ENCODE data around the gene MTCP1.

- TF ChIP-seq, protein P1, sequence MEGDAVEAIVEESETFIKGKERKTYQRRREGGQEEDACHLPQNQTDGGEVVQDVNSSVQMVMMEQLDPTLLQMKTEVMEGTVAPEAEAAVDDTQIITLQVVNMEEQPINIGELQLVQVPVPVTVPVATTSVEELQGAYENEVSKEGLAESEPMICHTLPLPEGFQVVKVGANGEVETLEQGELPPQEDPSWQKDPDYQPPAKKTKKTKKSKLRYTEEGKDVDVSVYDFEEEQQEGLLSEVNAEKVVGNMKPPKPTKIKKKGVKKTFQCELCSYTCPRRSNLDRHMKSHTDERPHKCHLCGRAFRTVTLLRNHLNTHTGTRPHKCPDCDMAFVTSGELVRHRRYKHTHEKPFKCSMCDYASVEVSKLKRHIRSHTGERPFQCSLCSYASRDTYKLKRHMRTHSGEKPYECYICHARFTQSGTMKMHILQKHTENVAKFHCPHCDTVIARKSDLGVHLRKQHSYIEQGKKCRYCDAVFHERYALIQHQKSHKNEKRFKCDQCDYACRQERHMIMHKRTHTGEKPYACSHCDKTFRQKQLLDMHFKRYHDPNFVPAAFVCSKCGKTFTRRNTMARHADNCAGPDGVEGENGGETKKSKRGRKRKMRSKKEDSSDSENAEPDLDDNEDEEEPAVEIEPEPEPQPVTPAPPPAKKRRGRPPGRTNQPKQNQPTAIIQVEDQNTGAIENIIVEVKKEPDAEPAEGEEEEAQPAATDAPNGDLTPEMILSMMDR (conservative IDR thresholded peaks at IDR 0.05; ENCODE audit: low read depth, low read length) = no peak
- no peak for TF ChIP-seq EZH2 (IDR thresholded peaks at IDR 0.05; ENCODE audit: borderline replicate concordance, low read depth, low read length, poor library complexity, severe bottlenecking)
These were observed 2.8 kb downstream of the MTCP1 start for GRCh38 chrX:155068165-155068564.
